Activated CD8-positive, alpha-beta T cell treated with anti-CD3 and anti-CD28 coated beads, Interleukin-2, amount 10 ng/mL, durations not matched to agents 7 days and 5 days (primary cell): ENCODE results near the gene SPOCD1. TPM values are rescaled to one million over a fixed set of nuclear protein-coding genes. Genes with fewer than 3 reads are reported as not detected.

Experiments used
- ATAC-seq: fragments of 150-1000 bp; cut with Tn5 transposase; one replicate; pipeline ENCODE4 v1.10.0; 2021; ENCODE audit warnings: moderate library complexity
- CTCF ChIA-PET: fragments of 350-600 bp; sonication (Branson Sonifier 250); formaldehyde crosslinking; loops from one replicate; lab custom pipeline; 2021; ENCODE audit warnings: antibody characterized with exemption; lab: Charles Lee
- POLR2A ChIA-PET: fragments of 350-600 bp; sonication (Branson Sonifier 250); formaldehyde crosslinking; loops from one replicate; lab custom pipeline; 2021; ENCODE audit warnings: antibody characterized with exemption; lab: Charles Lee
- DNase-seq: peaks from one replicate; pipeline ENCODE4 v3.0.0-alpha.2; 2020
- H3K27ac Mint-ChIP-seq: one replicate; pipeline ENCODE4 v1.8.0; 2021; ENCODE audit warnings: mild to moderate bottlenecking, mixed read lengths
- H3K27me3 Mint-ChIP-seq: one replicate; pipeline ENCODE4 v1.8.0; 2021; ENCODE audit warnings: low read depth, mixed read lengths
- H3K36me3 Mint-ChIP-seq: one replicate; pipeline ENCODE4 v1.8.0; 2021; ENCODE audit warnings: low read depth, mixed read lengths
- H3K4me1 Mint-ChIP-seq: one replicate; pipeline ENCODE4 v1.8.0; 2021; ENCODE audit warnings: low read depth, mixed read lengths
- H3K4me3 Mint-ChIP-seq: one replicate; pipeline ENCODE4 v1.8.0; 2021; ENCODE audit warnings: mild to moderate bottlenecking, mixed read lengths
- H3K9me3 Mint-ChIP-seq: one replicate; pipeline ENCODE4 v1.8.0; 2022; ENCODE audit warnings: mixed read lengths; ENCODE audit not compliant: insufficient read depth
- total RNA-seq, 2 experiments: library from RNA; stranded (reverse); gene quantifications; one replicate each; pipeline ENCODE4 v1.2.3, GENCODE V29; 2021

The SPOCD1 gene
- total RNA-seq, 2 experiments from 2014 or later: not detected

GRCh38 chr1:31752952-31753475 is 62.8 kb downstream of the SPOCD1 start:
- no peak for ATAC-seq
- no peaks in the 10 kb centered on the region for H3K27me3 Mint-ChIP-seq
- ChIA-PET POLR2A (no interaction called here), CTCF (interaction anchor here (1.1 to 1.8 kb wide), 3 partner anchors 7 to 39 kb away, joined by 4 to 6 read pairs (median 5); no protein-coding TSS in a partner anchor)
- H3K27ac Mint-ChIP-seq: peak overlapping the region; percentile 84
- H3K4me1 Mint-ChIP-seq: peaks cover 39% of the 10 kb centered on the region
- no peak overlapping the region for H3K4me3 Mint-ChIP-seq
- no peaks in the 10 kb centered on the region for H3K36me3 Mint-ChIP-seq
- no peak for DNase-seq
- H3K9me3 Mint-ChIP-seq: no peaks in the 10 kb centered on the region

- ChIA-PET POLR2A (no interaction called here), CTCF (interaction anchor here (1.1 to 2.0 kb wide), 2 partner anchors 37 to 38 kb away, joined by 4 to 19 read pairs; no protein-coding TSS in a partner anchor)
- Mint-ChIP-seq H3K4me1 (peaks cover 44% of the 10 kb centered on the region), H3K27me3 (no peaks in the 10 kb centered on the region), H3K4me3 (peak overlapping the region; percentile 27), H3K9me3 (no peaks in the 10 kb centered on the region), H3K36me3 (no peaks in the 10 kb centered on the region), H3K27ac (peak overlapping the region; percentile 84)
- DNase-seq (peak; percentile 57), ATAC-seq (peak; percentile 61)
Observed at GRCh38 chr1:31752258-31752657, 63.6 kb downstream of the SPOCD1 start.

DNA sequence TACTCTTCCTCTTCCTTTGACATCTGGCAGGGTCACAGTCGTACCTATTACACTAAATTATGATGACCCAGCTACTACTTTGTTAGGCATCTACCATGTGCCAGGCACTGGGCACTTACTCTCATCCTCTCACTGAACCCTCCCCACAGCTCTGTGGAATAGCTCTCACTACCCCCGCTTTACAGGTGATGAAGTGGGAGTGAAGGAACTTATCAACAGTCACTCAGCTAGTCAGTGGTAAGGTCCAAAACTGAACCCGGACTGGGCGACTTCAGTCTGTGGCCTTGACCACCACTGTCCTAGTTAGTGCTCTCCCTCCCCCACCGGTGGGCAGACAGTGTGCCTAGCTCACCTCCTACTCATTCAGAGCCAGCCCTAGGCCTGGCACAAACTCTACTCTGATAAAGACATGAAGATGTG is 64.0 kb downstream of the SPOCD1 start:
- H3K4me1 Mint-ChIP-seq: peaks cover 48% of the 10 kb centered on the region
- CTCF ChIA-PET: interaction anchor here (0.7 to 2.0 kb wide), 5 partner anchors 8 to 357 kb away, joined by 3 to 19 read pairs (median 4); no protein-coding TSS in a partner anchor
- H3K27ac Mint-ChIP-seq: peak overlapping the region; percentile 84
- ATAC-seq: peak; percentile 15
- H3K36me3 Mint-ChIP-seq: no peaks in the 10 kb centered on the region
- POLR2A ChIA-PET: interaction anchor here (0.6 kb wide), 1 partner anchor 263 kb away, joined by 3 read pairs; no protein-coding TSS in a partner anchor
- H3K4me3 Mint-ChIP-seq: peak overlapping the region; percentile 27
- DNase-seq: no peak
- no peaks in the 10 kb centered on the region for H3K27me3 Mint-ChIP-seq
- no peaks in the 10 kb centered on the region for H3K9me3 Mint-ChIP-seq

DNA sequence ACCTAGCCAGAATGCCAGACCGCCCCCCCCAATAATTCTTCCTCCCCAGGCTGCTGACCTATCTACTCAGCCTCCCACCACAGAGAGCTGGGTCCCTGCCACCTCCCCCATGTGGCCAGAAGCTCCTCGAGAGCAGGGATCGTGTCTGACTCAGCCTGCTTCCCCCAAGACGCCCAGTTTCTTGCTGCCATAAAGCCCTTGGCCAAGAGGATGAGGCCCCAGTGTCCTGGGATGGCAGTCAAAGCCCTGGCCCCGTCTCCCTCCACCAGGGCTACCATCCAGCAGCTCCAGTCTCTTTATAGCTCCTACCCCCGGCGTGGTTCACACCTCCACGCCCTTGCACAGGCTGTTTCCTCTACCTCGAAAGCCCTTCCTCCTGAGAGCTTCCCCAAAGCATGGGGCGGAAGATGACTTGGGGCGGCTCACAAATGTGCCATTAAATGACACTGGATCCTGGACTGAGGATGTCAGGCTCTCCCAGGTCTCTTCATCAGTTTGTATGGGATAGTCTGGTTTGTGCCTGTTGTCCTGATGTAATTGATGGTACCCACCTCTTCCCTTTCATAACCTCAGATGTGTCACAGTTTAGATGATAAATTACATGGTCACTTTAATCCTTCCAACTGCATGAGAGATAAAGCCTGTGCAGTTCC is 64.8 kb downstream of the SPOCD1 start:
- ATAC-seq: peak; percentile 62
- POLR2A ChIA-PET: no interaction called here
- peaks cover 57% of the 10 kb centered on the region for H3K4me1 Mint-ChIP-seq
- H3K36me3 Mint-ChIP-seq: no peaks in the 10 kb centered on the region
- CTCF ChIA-PET: interaction anchor here (0.8 to 2.0 kb wide), 3 partner anchors 9 to 38 kb away, joined by 3 to 19 read pairs (median 5); no protein-coding TSS in a partner anchor
- H3K27ac Mint-ChIP-seq: peak overlapping the region; percentile 80
- H3K9me3 Mint-ChIP-seq: no peaks in the 10 kb centered on the region
- DNase-seq: peak; percentile 65
- no peaks in the 10 kb centered on the region for H3K27me3 Mint-ChIP-seq
- peak overlapping the region; percentile 3 for H3K4me3 Mint-ChIP-seq

GRCh38 chr1:31749785-31750735 is 65.8 kb downstream of the SPOCD1 start:
- ChIA-PET POLR2A (no interaction called here), CTCF (interaction anchor here (2.0 kb wide), 1 partner anchor 39 kb away, joined by 19 read pairs; no protein-coding TSS in a partner anchor)
- no peaks in the 10 kb centered on the region for H3K27me3 Mint-ChIP-seq
- peak overlapping the region; percentile 3 for H3K4me3 Mint-ChIP-seq
- H3K36me3 Mint-ChIP-seq: no peaks in the 10 kb centered on the region
- H3K4me1 Mint-ChIP-seq: peaks cover 62% of the 10 kb centered on the region
- H3K9me3 Mint-ChIP-seq: no peaks in the 10 kb centered on the region
- no peak for DNase-seq
- H3K27ac Mint-ChIP-seq: peak overlapping the region; percentile 80
- no peak for ATAC-seq

DNA sequence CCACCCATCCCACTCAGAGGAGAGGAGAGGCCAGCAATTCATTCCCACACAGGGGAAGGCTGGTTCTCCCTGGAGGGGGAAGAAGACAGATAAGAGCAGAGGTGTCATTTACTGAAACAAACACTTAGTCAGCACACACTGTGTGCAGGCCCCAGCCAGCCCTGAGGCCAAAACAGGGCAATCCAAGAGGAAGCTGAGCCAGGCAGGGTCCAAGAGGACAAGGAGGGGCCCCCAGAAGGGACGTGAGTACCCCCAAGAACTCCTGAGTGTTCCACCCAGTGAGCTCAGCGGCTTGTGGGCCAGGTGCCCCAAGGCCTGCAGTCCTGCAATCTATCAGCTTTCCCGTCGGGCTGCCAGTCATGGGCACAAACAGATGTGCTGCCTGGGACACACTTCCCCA is 67.5 kb downstream of the SPOCD1 start:
- Mint-ChIP-seq H3K27ac (no peak overlapping the region), H3K4me3 (no peak overlapping the region), H3K9me3 (no peaks in the 10 kb centered on the region), H3K36me3 (no peaks in the 10 kb centered on the region), H3K4me1 (peaks cover 59% of the 10 kb centered on the region), H3K27me3 (no peaks in the 10 kb centered on the region)
- no peak for ATAC-seq
- CTCF ChIA-PET: interaction anchor here (1.9 kb wide), 1 partner anchor 41 kb away, joined by 6 read pairs; no protein-coding TSS in a partner anchor
- no peak for DNase-seq
- POLR2A ChIA-PET: interaction anchor here (0.6 kb wide), 1 partner anchor 449 kb away, joined by 3 read pairs; no protein-coding TSS in a partner anchor

GRCh38 chr1:31747304-31747703 is 68.5 kb downstream of the SPOCD1 start:
- H3K27ac Mint-ChIP-seq: peak overlapping the region; percentile 75
- no peaks in the 10 kb centered on the region for H3K36me3 Mint-ChIP-seq
- H3K4me1 Mint-ChIP-seq: peaks cover 49% of the 10 kb centered on the region
- no peak overlapping the region for H3K4me3 Mint-ChIP-seq
- DNase-seq (no peak), ATAC-seq (no peak)
- CTCF ChIA-PET: no interaction called here
- POLR2A ChIA-PET: no interaction called here
- no peaks in the 10 kb centered on the region for H3K9me3 Mint-ChIP-seq
- no peaks in the 10 kb centered on the region for H3K27me3 Mint-ChIP-seq

DNA sequence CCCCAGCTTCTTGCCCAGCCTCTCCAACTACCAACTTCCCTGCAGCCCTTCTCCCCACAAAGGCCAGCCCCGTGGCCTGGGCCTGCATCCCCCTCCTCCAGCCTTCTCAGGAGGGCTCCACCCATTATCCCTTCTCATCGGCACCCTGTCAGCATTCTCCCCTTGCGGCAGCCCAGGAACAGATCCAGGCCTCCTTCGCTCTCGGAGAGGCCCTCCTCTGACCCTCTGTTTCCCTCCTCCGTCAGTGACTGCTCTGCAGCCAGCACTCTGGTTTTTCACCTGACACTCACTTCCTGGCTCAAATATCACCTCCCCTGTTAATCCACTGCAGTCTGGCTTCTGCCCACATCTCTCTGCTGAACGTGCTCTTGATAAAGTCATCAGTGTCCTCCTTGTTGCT is 69.1 kb downstream of the SPOCD1 start:
- H3K36me3 Mint-ChIP-seq: no peaks in the 10 kb centered on the region
- H3K4me1 Mint-ChIP-seq: peaks cover 45% of the 10 kb centered on the region
- peak overlapping the region; percentile 75 for H3K27ac Mint-ChIP-seq
- CTCF ChIA-PET: interaction anchor here (1.1 to 2.4 kb wide), 7 partner anchors 13 to 81 kb away, joined by 3 to 24 read pairs (median 8); no protein-coding TSS in a partner anchor
- no peaks in the 10 kb centered on the region for H3K27me3 Mint-ChIP-seq
- peak; percentile 31 for DNase-seq
- H3K4me3 Mint-ChIP-seq: no peak overlapping the region
- no peaks in the 10 kb centered on the region for H3K9me3 Mint-ChIP-seq
- POLR2A ChIA-PET: interaction anchor here (0.7 kb wide), 1 partner anchor 208 kb away, joined by 4 read pairs; no protein-coding TSS in a partner anchor
- no peak for ATAC-seq

GRCh38 chr1:31745946-31746670 is 69.7 kb downstream of the SPOCD1 start:
- Mint-ChIP-seq H3K9me3 (no peaks in the 10 kb centered on the region), H3K4me3 (no peak overlapping the region), H3K27ac (peak overlapping the region; percentile 75), H3K4me1 (peaks cover 40% of the 10 kb centered on the region), H3K27me3 (no peaks in the 10 kb centered on the region), H3K36me3 (no peaks in the 10 kb centered on the region)
- ATAC-seq (no peak), DNase-seq (no peak)
- POLR2A ChIA-PET: interaction anchor here (0.7 to 1.0 kb wide), 2 partner anchors 42 to 209 kb away, joined by 4 to 5 read pairs; no protein-coding TSS in a partner anchor
- CTCF ChIA-PET: interaction anchor here (0.7 to 2.4 kb wide), 28 partner anchors 8 to 218 kb away, joined by 3 to 24 read pairs (median 4); partner anchors contain the start of gene COL16A1

GRCh38 chr1:31745096-31745945 is 70.5 kb downstream of the SPOCD1 start:
- Mint-ChIP-seq H3K27ac (no peak overlapping the region), H3K4me3 (no peak overlapping the region), H3K4me1 (peaks cover 32% of the 10 kb centered on the region), H3K9me3 (no peaks in the 10 kb centered on the region), H3K27me3 (no peaks in the 10 kb centered on the region), H3K36me3 (no peaks in the 10 kb centered on the region)
- peak; percentile 80 for DNase-seq
- CTCF ChIA-PET: interaction anchor here (0.6 to 2.4 kb wide), 33 partner anchors 8 to 219 kb away, joined by 3 to 24 read pairs (median 4); partner anchors contain the start of gene COL16A1
- POLR2A ChIA-PET: interaction anchor here (0.7 to 1.3 kb wide), 4 partner anchors 28 to 783 kb away, joined by 3 to 5 read pairs (median 3); no protein-coding TSS in a partner anchor
- peak; percentile 89 for ATAC-seq
